H1 (cell line): ENCODE data around the gene LPCAT1.

ENCODE experiments used
- EP300 ChIP-seq, 2 experiments: IDR thresholded peaks; 1 replicate in 1 of 2; 2 replicates in 1 of 2; pipeline ENCODE4 v1.6.1; 2011 to 2012; ENCODE audit warnings: low read depth in 2 of 2, low read length in 2 of 2, mild to moderate bottlenecking in 2 of 2, borderline replicate concordance in 1 of 2, inconsistent platforms in 1 of 2, moderate library complexity in 1 of 2
- EZH2 ChIP-seq: fragments of 200-600 bp; sonication (generic); IDR thresholded peaks from 2 replicates; pipeline ENCODE4 v1.7.1; 2012; ENCODE audit warnings: low read depth, mild to moderate bottlenecking, moderate library complexity, low read length, inconsistent platforms; ENCODE audit not compliant: severe bottlenecking
- NANOG ChIP-seq: IDR thresholded peaks from 2 replicates; pipeline ENCODE4 v1.6.1; 2011; ENCODE audit warnings: low read length, low read depth, mild to moderate bottlenecking, inconsistent platforms; ENCODE audit not compliant: insufficient read depth, poor library complexity, severe bottlenecking
- POLR2A ChIP-seq, 2 experiments: IDR thresholded peaks; 1 replicate in 1 of 2; 2 replicates in 1 of 2; pipeline ENCODE4 v1.6.1; 2011; ENCODE audit warnings: low read depth in 2 of 2, low read length in 2 of 2, mild to moderate bottlenecking in 2 of 2; ENCODE audit errors: control extremely low read depth in 1 of 2
- RAD21 ChIP-seq, 2 experiments: IDR thresholded peaks in 1 of 2; conservative IDR thresholded peaks in 1 of 2; 2 replicates each; pipeline ENCODE4 v1.6.1; 2011; ENCODE audit warnings: low read depth in 2 of 2, low read length in 2 of 2, improper control_type of control experiment in 1 of 2, inconsistent platforms in 1 of 2, mild to moderate bottlenecking in 1 of 2, moderate library complexity in 1 of 2
- RFX5 ChIP-seq: IDR thresholded peaks from 2 replicates; pipeline ENCODE4 v1.6.1; 2011; ENCODE audit warnings: low read depth, low read length, improper control_type of control experiment, borderline replicate concordance
- SIN3A ChIP-seq, 2 experiments: IDR thresholded peaks in 1 of 2; conservative IDR thresholded peaks in 1 of 2; 2 replicates each; pipeline ENCODE4 v1.6.1; 2011 to 2012; ENCODE audit warnings: low read length in 2 of 2, improper control_type of control experiment in 1 of 2, low read depth in 1 of 2, mild to moderate bottlenecking in 1 of 2
- SUZ12 ChIP-seq: fragments of 200-600 bp; sonication (generic); IDR thresholded peaks from 2 replicates; pipeline ENCODE4 v1.6.1; 2012; ENCODE audit warnings: mild to moderate bottlenecking, inconsistent platforms, low read length, moderate library complexity, mixed read lengths
- TAF1 ChIP-seq: IDR thresholded peaks from 2 replicates; pipeline ENCODE4 v1.6.1; 2011; ENCODE audit warnings: mild to moderate bottlenecking, low read depth, low read length
- TCF12 ChIP-seq: IDR thresholded peaks from 2 replicates; pipeline ENCODE4 v1.6.1; 2011; ENCODE audit warnings: low read depth, mild to moderate bottlenecking, low read length
- YY1 ChIP-seq: IDR thresholded peaks from 2 replicates; pipeline ENCODE4 v1.6.1; 2011; ENCODE audit warnings: low read depth, mild to moderate bottlenecking, low read length
- TF ChIP-seq, protein P1 (sequence below), 3 experiments: IDR thresholded peaks; 1 replicate in 2 of 3; 2 replicates in 1 of 3; pipeline versions ENCODE4 v1.5.1 to v1.6.1; 2011; ENCODE audit warnings: low read length in 3 of 3, mild to moderate bottlenecking in 3 of 3, inconsistent platforms in 2 of 3, low read depth in 1 of 3, moderate library complexity in 1 of 3; ENCODE audit not compliant: insufficient read depth in 1 of 3; ENCODE audit errors: control extremely low read depth in 1 of 3
- TF ChIP-seq, protein P2 (sequence below): IDR thresholded peaks from 2 replicates; pipeline ENCODE4 v1.6.1; 2012; ENCODE audit warnings: inconsistent platforms
- TF ChIP-seq, protein P3 (sequence below): IDR thresholded peaks from 2 replicates; pipeline ENCODE4 v1.6.1; 2011; ENCODE audit warnings: low read length, improper control_type of control experiment

DNA sequence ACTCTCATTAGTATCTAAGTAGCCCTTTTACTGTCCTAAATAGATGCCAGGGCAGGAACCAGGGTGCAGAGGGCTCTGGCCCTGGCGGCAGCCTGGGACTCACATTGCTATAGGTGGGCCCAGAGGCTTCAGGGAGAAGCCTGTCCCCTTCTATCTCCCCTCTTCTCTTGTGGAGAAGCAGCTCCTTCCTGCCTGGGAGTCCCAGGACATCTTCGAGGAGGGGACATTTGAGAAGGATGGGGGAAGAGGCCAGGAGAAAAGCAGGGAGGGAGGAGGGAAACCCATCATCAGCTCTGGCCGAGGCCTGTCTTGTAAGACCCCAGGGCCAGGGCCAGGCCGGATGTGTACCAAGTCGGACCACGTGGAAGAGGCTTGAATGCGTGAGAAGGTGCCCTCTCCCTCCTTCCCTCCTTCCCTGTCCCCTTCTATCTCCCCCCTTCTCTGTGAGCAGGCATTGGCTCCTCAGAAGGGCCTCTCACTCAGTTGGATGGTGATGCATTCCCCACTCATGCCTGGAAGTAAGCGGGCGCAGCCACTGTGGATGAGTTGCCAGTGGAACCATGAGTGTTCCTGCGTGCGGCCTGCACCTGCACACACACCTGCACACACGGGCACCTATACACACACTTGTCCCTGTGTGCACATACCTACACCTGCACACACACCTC is 20.7 kb upstream of the LPCAT1 start:
- TF ChIP-seq EP300 (IDR thresholded peaks at IDR 0.05; ENCODE audit: borderline replicate concordance in 1 of 2, low read depth in 2 of 2, low read length in 2 of 2) (no peak), TAF1 (no peak), POLR2A (IDR thresholded peaks at IDR 0.05; ENCODE audit: control extremely low read depth in 1 of 2, low read depth in 2 of 2, low read length in 2 of 2) (no peak), RFX5 (no peak), RAD21 (IDR thresholded peaks at IDR 0.05 in 1 of 2, conservative IDR thresholded peaks at IDR 0.05 in 1 of 2; ENCODE audit: low read depth in 2 of 2, low read length in 2 of 2) (no peak), EZH2 (no peak), NANOG (no peak), SIN3A (conservative IDR thresholded peaks at IDR 0.05 in 1 of 2, IDR thresholded peaks at IDR 0.05 in 1 of 2; ENCODE audit: low read depth in 1 of 2, low read length in 2 of 2) (no peak), TCF12 (no peak), YY1 (no peak), SUZ12 (no peak)
- TF ChIP-seq, protein P1, sequence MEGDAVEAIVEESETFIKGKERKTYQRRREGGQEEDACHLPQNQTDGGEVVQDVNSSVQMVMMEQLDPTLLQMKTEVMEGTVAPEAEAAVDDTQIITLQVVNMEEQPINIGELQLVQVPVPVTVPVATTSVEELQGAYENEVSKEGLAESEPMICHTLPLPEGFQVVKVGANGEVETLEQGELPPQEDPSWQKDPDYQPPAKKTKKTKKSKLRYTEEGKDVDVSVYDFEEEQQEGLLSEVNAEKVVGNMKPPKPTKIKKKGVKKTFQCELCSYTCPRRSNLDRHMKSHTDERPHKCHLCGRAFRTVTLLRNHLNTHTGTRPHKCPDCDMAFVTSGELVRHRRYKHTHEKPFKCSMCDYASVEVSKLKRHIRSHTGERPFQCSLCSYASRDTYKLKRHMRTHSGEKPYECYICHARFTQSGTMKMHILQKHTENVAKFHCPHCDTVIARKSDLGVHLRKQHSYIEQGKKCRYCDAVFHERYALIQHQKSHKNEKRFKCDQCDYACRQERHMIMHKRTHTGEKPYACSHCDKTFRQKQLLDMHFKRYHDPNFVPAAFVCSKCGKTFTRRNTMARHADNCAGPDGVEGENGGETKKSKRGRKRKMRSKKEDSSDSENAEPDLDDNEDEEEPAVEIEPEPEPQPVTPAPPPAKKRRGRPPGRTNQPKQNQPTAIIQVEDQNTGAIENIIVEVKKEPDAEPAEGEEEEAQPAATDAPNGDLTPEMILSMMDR (IDR thresholded peaks at IDR 0.05; ENCODE audit: control extremely low read depth in 1 of 3, insufficient read depth in 1 of 3, low read depth in 1 of 3, low read length in 3 of 3), result no peak
- TF ChIP-seq, protein P2, sequence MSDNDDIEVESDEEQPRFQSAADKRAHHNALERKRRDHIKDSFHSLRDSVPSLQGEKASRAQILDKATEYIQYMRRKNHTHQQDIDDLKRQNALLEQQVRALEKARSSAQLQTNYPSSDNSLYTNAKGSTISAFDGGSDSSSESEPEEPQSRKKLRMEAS, result no peak
- TF ChIP-seq, protein P3, sequence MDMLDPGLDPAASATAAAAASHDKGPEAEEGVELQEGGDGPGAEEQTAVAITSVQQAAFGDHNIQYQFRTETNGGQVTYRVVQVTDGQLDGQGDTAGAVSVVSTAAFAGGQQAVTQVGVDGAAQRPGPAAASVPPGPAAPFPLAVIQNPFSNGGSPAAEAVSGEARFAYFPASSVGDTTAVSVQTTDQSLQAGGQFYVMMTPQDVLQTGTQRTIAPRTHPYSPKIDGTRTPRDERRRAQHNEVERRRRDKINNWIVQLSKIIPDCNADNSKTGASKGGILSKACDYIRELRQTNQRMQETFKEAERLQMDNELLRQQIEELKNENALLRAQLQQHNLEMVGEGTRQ, result no peak
